Endometrial microvascular endothelial cells (primary cell): Measurements from ENCODE around the gene DNAJC3. TPM values are rescaled to one million over a fixed set of nuclear protein-coding genes. Genes with fewer than 3 reads are reported as not detected.
"Not testable (repeated sequence)": the region's sequence is repeated elsewhere in the genome, so short reads cannot be mapped to it uniquely, and the experiment has no call there.

Experiments used
- in situ Hi-C: cut with HindIII; loops from 2 replicates; pipeline ENCODE4 v1.10.0; 2017; ENCODE audit warnings: low sequenced_read_pairs, low pct_unique_long_range_greater_than_20kb; ENCODE audit errors: inconsistent ontology term
- total RNA-seq: library from RNA; depleted of rRNA; stranded (reverse); fragments of >200 nt; gene quantifications from one replicate; pipeline ENCODE4 v1.2.3, GENCODE V29; 2015; ENCODE audit errors: inconsistent ontology term

The DNAJC3 gene
- total RNA-seq, 1 donor from 2014 or later, result 49.4 TPM

GRCh38 chr13:95708391-95708774 lies 31.4 kb downstream of the DNAJC3 start:
- in situ Hi-C loops, result no loop called here

- in situ Hi-C loops, result no loop called here
Measured at GRCh38 chr13:95708811-95709500, 32.0 kb downstream of the DNAJC3 start.

- in situ Hi-C loops, result no loop called here
Measured at GRCh38 chr13:95710313-95710712, 33.4 kb downstream of the DNAJC3 start.

- in situ Hi-C loops, result not testable (repeated sequence)
Measured at GRCh38 chr13:95712846-95713245, 35.9 kb downstream of the DNAJC3 start.

DNA sequence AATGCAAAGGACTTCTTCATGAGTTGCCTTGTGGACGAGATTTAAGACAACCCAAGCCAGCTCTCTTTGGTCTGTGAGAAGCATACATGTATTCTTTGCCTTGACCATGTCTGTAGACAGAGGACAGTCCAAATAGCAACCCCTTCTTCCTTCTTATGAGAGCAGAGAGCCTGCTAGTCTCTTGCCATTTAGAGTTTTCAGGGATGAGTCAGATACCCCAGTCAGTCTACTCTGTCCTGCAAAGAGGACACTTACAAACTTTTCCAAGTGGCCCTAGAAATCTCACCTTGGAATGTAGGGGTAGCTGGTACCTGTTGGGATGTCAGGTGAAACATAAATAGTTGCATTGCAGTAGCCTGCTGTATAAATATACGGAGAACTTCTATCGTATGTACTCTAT lies 36.7 kb downstream of the DNAJC3 start:
- in situ Hi-C loops, result no loop called here

DNA sequence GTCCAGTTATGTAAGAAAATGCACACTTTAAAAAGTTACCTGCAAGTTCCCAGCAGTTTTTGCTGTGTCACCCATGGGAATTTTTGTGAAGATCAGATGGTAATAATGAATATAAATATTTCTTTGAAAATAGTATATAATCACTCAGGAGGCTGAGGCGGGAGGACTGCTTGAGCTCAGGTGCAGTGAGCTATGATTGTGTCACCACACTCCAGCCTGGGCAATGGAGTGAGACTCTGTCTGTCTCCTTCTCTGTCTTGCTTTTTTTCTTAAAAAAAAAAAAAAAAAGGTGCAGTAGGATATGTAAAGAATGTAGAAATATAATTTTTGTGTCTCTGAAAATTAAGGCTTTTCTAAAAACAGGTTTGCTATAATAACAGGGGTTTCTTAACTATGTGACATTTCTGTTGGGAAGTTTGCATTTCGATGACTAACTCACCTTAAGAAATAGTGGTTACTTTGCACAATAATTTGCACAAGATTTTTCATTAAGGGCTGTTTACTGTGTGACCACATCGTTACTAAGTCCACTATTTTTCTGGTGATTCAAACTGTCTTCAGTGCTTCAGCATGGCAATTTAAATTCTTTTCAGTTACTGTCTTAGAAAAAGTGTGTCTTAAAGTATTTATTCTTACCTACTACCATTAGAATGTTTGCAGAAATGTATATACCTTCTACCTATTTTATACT lies 37.3 kb downstream of the DNAJC3 start:
- in situ Hi-C loops, result no loop called here

DNA sequence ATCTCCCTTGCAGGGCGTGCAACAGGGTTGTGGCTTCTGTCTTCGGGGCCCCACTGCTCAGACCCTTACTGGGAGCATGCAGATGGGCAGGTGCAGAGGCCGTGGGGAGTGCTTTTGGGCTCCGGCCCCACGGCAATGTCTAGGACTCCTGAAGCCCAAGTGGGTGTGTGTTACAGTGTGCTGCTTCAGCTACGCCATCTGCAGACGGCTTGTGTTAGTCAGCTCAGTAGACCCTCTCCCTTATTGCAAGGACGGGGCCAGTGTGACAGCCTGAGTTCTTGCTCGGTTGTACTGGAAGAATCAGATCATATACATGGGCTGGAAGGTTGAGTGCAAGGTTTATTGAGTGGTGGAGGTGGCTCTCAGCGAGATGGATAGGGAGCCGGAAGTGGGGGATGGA lies 39.3 kb downstream of the DNAJC3 start:
- in situ Hi-C loops, result no loop called here

GRCh38 chr13:95722241-95722640 lies 45.3 kb downstream of the DNAJC3 start:
- in situ Hi-C loops, result no loop called here

DNA sequence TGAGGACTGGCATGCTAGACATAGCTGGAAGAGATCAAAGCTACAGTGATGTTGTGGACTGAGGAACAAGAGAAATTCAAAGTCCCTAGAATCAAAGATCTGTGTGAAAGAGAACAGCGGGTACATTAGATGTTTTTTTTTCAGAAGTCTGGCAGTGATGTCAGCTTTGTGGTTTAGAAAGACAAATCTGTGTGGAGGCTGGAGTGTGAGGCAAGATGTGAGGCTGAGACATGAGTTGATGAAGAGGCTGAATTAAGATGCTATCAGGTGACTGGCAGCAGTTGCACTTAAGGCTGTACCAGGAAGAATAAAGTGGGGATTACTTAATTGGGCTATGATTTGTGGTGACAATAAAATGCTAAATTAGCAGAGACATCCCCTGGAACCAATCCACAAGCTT lies 46.5 kb downstream of the DNAJC3 start:
- in situ Hi-C loops, result no loop called here

DNA sequence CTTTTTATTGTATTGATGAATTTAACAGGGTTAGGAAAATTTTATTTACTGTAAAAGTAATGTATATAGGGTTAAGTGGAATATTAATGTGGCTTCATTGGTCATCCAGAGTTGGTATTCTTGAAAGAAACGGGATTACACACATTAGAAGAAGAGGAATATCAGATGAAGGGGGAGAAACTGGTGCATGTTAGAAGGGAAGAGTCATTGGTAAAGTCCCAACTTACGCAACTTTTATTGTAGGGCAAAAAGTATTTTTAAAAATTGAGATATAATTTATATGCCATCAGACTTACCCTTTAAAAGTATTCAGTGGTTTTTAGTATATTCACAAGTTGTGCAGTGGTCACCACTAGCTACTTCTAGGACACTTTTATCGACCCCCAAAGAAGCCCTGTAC lies 47.3 kb downstream of the DNAJC3 start:
- in situ Hi-C loops, result no loop called here

- in situ Hi-C loops, result no loop called here
Measured at GRCh38 chr13:95726876-95727275, 49.9 kb downstream of the DNAJC3 start.

DNA sequence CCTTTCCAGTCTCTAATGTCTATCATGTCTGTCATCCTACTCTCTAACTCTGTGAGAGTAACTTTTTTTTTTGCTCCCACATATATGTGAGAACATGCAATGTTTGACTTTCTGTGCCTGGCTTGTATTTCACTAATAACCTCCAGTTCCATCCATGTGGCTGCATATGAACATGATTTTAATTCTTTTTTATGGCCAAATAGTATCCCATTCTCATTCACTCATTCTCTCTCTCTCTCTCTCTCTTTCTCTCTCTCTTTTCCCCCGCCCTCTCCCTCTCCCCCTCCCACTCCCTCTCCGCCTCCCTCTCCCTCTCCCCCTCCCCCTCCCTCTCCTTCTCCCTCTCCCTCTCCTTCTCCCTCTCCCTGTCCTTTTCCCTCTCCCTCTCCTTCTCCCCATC lies 52.0 kb downstream of the DNAJC3 start:
- in situ Hi-C loops, result no loop called here

DNA sequence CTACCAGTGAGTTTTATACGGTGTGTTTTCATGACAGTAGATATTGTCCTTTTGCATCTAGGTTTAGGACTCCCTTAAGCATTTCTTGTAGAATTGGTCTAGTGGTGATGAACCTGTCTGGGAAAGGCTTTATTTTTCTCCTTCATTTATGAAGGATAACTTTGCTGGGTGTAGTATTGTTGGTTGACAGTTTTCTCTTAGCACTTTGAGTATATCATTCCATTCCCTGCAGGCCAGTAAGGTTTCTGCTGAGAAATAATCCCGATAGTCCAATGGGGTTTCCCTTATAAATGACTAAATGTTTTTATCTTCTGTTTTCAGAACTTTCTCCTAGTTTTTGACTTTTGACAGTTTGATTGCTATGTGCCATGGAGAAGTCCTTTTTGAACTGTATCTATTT lies 57.2 kb downstream of the DNAJC3 start:
- in situ Hi-C loops, result no loop called here

DNA sequence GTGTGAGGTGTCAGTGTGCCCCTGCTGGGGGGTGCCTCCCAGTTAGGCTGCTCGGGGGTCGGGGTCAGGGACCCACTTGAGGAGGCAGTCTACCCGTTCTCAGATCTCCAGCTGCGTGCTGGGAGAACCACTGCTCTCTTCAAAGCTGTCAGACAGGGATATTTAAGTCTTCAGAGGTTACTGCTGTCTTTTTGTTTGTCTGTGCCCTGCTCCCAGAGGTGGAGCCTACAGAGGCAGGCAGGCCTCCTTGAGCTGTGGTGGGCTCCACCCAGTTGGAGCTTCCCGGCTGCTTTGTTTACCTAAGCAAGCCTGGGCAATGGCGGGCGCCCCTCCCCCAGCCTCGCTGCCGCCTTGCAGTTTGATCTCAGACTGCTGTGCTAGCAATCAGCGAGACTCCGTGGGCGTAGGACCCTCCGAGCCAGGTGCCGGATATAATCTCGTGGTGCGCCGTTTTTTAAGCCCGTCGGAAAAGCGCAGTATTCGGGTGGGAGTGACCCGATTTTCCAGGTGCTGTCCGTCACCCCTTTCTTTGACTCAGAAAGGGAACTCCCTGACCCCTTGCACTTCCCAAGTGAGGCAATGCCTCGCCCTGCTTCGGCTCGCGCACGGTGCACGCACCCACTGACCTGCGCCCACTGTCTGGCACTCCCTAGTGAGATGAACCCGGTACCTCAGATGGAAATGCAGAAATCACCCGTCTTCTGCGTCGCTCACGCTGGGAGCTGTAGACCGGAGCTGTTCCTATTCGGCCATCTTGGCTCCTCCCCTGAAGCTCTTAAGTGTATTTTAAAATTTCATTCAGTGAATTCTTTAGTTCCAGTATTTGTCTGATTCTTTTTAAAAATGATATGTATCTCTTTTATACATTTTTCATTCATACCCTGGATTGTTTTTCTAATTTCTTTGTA lies 63.4 kb downstream of the DNAJC3 start:
- in situ Hi-C loops, result not testable (repeated sequence)

GRCh38 chr13:95740979-95741320 lies 64.0 kb downstream of the DNAJC3 start:
- in situ Hi-C loops, result no loop called here

- in situ Hi-C loops, result no loop called here
Measured at GRCh38 chr13:95741584-95742563, 64.9 kb downstream of the DNAJC3 start.

DNA sequence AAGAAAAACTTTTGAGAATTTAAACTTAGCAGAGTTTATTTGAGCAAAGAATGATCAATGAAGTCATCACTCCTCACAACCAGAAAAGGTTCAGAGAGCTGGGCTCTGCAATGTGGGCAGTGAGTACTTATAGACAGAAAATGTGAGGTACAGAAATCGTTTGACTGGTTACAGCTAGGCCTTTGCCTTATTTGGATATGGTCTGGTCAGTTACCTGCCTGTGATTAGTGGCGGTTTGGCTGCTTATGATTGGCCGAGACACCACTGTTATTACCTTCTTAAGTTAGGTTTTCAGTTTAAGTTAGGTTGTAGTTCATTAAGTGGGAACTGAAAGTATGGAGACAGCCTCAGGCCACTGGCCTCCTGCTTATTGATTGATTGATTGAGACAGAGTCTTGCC lies 66.3 kb downstream of the DNAJC3 start:
- in situ Hi-C loops, result no loop called here

GRCh38 chr13:95745289-95745688 lies 68.3 kb downstream of the DNAJC3 start:
- in situ Hi-C loops, result no loop called here

DNA sequence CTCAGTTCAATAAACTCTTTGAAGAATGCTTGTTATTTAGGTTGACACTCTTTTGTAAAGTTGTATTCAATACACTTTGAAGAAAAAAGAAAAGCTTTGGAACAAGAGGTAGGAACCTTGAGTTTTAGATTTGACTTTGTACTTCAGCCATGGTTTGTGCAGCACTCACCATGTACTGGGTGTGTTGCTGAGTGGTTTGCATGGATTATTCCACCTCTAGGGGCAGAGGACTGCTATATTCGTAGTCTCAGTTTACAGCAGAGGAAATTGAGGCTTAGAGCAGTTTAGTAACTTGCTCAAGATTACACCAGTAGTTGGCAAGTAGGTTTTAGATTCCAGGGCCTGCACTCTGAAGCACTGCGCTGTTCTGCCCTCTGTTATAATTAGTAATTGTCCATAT lies 68.8 kb downstream of the DNAJC3 start:
- in situ Hi-C loops, result no loop called here
